Esophagus muscularis mucosa (tissue), 3 donors: ENCODE results near the gene SACS.

Experiments used
- CTCF ChIP-seq, 3 experiments: fragments of 200-600 bp in 2 of 3; fragments of 450-650 bp in 1 of 3; sonication (generic) in 2 of 3; IDR thresholded peaks; one replicate each; pipeline ENCODE4 v1.5.1; 2017 to 2019; ENCODE audit warnings: antibody characterized with exemption in 3 of 3, mild to moderate bottlenecking in 2 of 3, moderate library complexity in 1 of 3
- POLR2A ChIP-seq: fragments of 450-650 bp; IDR thresholded peaks from one replicate; pipeline ENCODE4 v1.6.1; 2017; ENCODE audit warnings: antibody characterized with exemption, moderate library complexity, mild to moderate bottlenecking, low read depth

- TF ChIP-seq CTCF (IDR thresholded peaks at IDR 0.05) = no peak
- TF ChIP-seq POLR2A = no peak
Observed at GRCh38 chr13:23394821-23395220, 38.7 kb downstream of the SACS start.
